ENCODE measurements around the gene ENO2.

DNA sequence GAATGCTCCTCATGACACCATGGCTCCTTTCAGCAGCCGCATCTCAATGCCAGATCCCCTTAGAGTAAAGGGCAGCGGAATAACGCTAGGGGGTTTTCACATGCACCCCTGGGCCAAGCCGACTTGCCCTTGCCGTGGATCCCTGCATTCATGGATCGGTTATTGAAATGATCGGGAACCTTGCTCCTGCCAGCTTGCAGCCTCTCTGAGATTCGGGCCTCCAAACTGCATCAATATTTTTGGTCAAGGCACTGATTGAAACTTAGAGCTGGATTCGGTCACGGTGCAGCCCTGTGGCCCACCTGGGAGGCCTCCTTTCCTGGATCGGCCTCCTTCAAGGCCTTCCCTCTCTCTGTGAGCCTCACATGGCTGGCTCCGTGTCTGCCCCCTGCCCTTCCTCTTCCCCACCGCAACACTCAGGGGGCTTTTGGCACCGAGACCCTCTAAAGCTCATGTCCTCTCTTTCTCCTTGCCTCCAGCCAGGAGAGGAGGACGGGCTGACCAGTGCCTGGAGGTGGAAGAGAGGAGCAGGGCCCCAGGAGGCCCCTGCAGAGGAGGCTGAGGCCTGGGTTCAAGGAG, 38.6 kb downstream of the ENO2 start:
- TF ChIP-seq, protein P1, sequence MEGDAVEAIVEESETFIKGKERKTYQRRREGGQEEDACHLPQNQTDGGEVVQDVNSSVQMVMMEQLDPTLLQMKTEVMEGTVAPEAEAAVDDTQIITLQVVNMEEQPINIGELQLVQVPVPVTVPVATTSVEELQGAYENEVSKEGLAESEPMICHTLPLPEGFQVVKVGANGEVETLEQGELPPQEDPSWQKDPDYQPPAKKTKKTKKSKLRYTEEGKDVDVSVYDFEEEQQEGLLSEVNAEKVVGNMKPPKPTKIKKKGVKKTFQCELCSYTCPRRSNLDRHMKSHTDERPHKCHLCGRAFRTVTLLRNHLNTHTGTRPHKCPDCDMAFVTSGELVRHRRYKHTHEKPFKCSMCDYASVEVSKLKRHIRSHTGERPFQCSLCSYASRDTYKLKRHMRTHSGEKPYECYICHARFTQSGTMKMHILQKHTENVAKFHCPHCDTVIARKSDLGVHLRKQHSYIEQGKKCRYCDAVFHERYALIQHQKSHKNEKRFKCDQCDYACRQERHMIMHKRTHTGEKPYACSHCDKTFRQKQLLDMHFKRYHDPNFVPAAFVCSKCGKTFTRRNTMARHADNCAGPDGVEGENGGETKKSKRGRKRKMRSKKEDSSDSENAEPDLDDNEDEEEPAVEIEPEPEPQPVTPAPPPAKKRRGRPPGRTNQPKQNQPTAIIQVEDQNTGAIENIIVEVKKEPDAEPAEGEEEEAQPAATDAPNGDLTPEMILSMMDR (conservative IDR thresholded peaks at IDR 0.05; ENCODE audit: low read depth, low read length): no peak
- TF ChIP-seq EZH2 (IDR thresholded peaks at IDR 0.05; ENCODE audit: low read length, unreplicated experiment) (no peak), EZH2phosphoT487 (IDR thresholded peaks at IDR 0.05; ENCODE audit: borderline replicate concordance, low read length) (no peak)
